A673 (cell line): ENCODE data around the gene PDE12.

Experiments
- CTCF ChIP-seq: fragments of 300-800, 200-600 bp; sonication (generic); conservative IDR thresholded peaks from 2 replicates; pipeline ENCODE4 v1.5.1; 2017; ENCODE audit warnings: low read depth, mild to moderate bottlenecking, antibody characterized with exemption, low read length, moderate library complexity, mixed read lengths
- EZH2 ChIP-seq: fragments of 200-600 bp; sonication (generic); IDR thresholded peaks from 2 replicates; pipeline ENCODE4 v1.6.1; 2017; ENCODE audit warnings: borderline replicate concordance, low read depth, mild to moderate bottlenecking, mixed read lengths, antibody characterized with exemption, low read length; ENCODE audit not compliant: poor library complexity, severe bottlenecking

- TF ChIP-seq CTCF (no peak), EZH2 (no peak)
Observed at GRCh38 chr3:57577801-57578200, 21.7 kb downstream of the PDE12 start.
